SK-N-SH treated with all-trans-retinoic acid at 6 μM for 48 hours (cell line): ENCODE measurements around the gene FAM234B.

ENCODE experiments used
- ATAC-seq: fragments of 200-7000 bp; cut with Tn5 transposase; 3 replicates; pipeline ENCODE4 v1.9.1; 2020; ENCODE audit warnings: mild to moderate bottlenecking, moderate library complexity
- ARNTL ChIP-seq: fragments of 450-650 bp; formaldehyde crosslinking; IDR thresholded peaks from 2 replicates; pipeline ENCODE4 v1.5.0; 2020; ENCODE audit warnings: low read depth, mild to moderate bottlenecking, moderate library complexity, borderline replicate concordance
- BACH2 ChIP-seq: fragments of 250-450 bp; sonication (Bioruptor Pico); IDR thresholded peaks from 2 replicates; pipeline ENCODE4 v1.9.0; 2021; ENCODE audit warnings: mild to moderate bottlenecking, borderline replicate concordance
- CSDC2 ChIP-seq: fragments of 250-450 bp; sonication (Bioruptor Pico); IDR thresholded peaks from 2 replicates; pipeline ENCODE4 v1.5.0; 2020; ENCODE audit warnings: mild to moderate bottlenecking, moderate library complexity
- ESRRG ChIP-seq: fragments of 250-450 bp; sonication (Bioruptor Pico); IDR thresholded peaks from 2 replicates; pipeline ENCODE4 v1.6.1; 2021; ENCODE audit warnings: mild to moderate bottlenecking
- GLIS3 ChIP-seq: fragments of 250-450 bp; sonication (Bioruptor Pico); IDR thresholded peaks from 2 replicates; pipeline ENCODE4 v1.5.0; 2020; ENCODE audit warnings: mild to moderate bottlenecking, moderate library complexity
- ISL1 ChIP-seq: fragments of 250-450 bp; sonication (Bioruptor Pico); IDR thresholded peaks from 2 replicates; pipeline ENCODE4 v2.1.2; 2022; ENCODE audit warnings: mild to moderate bottlenecking, moderate library complexity
- OSR1 ChIP-seq: fragments of 250-450 bp; sonication (Bioruptor Pico); IDR thresholded peaks from 2 replicates; pipeline ENCODE4 v1.8.0; 2022; ENCODE audit warnings: moderate library complexity, mild to moderate bottlenecking, inconsistent platforms
- PPARA ChIP-seq: fragments of 250-450 bp; sonication (Bioruptor Pico); IDR thresholded peaks from 2 replicates; pipeline ENCODE4 v1.5.0; 2020; ENCODE audit warnings: mild to moderate bottlenecking, borderline replicate concordance
- TCF4 ChIP-seq: fragments of 250-450 bp; sonication (Bioruptor Pico); IDR thresholded peaks from 2 replicates; pipeline ENCODE4 v1.8.0; 2021; ENCODE audit warnings: mild to moderate bottlenecking, moderate library complexity, borderline replicate concordance
- TOX ChIP-seq: fragments of 250-450 bp; sonication (Bioruptor Pico); IDR thresholded peaks from 2 replicates; pipeline ENCODE4 v1.8.0; 2021; ENCODE audit warnings: mild to moderate bottlenecking, moderate library complexity, borderline replicate concordance
- ZC3H10 ChIP-seq: fragments of 250-450 bp; sonication (Bioruptor Pico); IDR thresholded peaks from 2 replicates; pipeline ENCODE4 v1.5.1; 2021; ENCODE audit warnings: mild to moderate bottlenecking, moderate library complexity
- ZFP3 ChIP-seq: fragments of 250-450 bp; sonication (Bioruptor Pico); IDR thresholded peaks from 2 replicates; pipeline ENCODE4 v1.5.0; 2020; ENCODE audit warnings: mild to moderate bottlenecking, moderate library complexity
- ZFP30 ChIP-seq: fragments of 450-650 bp; formaldehyde crosslinking; IDR thresholded peaks from 2 replicates; pipeline ENCODE4 v1.5.0; 2022; ENCODE audit warnings: mild to moderate bottlenecking, moderate library complexity
- ZNF565 ChIP-seq: fragments of 450-650 bp; formaldehyde crosslinking; conservative IDR thresholded peaks from 2 replicates; pipeline ENCODE4 v1.5.0; 2020; ENCODE audit warnings: low read depth, mild to moderate bottlenecking, moderate library complexity
- ZNF8 ChIP-seq: fragments of 450-650 bp; formaldehyde crosslinking; IDR thresholded peaks from 2 replicates; pipeline ENCODE4 v1.5.0; 2020; ENCODE audit warnings: mild to moderate bottlenecking, moderate library complexity
- TF ChIP-seq, protein P1 (sequence below): fragments of 250-450 bp; sonication (Bioruptor Pico); IDR thresholded peaks from 2 replicates; pipeline ENCODE4 v1.5.1; 2020; ENCODE audit warnings: low read depth, mild to moderate bottlenecking, moderate library complexity
- TF ChIP-seq, protein P2 (sequence below): fragments of 250-450 bp; sonication (Bioruptor Pico); IDR thresholded peaks from 2 replicates; pipeline ENCODE4 v1.5.1; 2021; ENCODE audit warnings: mild to moderate bottlenecking, moderate library complexity
- TF ChIP-seq, protein P3 (sequence below): fragments of 250-450 bp; sonication (Bioruptor Pico); IDR thresholded peaks from 2 replicates; pipeline ENCODE4 v1.8.0; 2021; ENCODE audit warnings: low read depth, mild to moderate bottlenecking, moderate library complexity, borderline replicate concordance
- TF ChIP-seq, protein P4 (sequence below): fragments of 250-450 bp; sonication (Bioruptor Pico); IDR thresholded peaks from 2 replicates; pipeline ENCODE4 v1.8.0; 2020; ENCODE audit warnings: mild to moderate bottlenecking, moderate library complexity, borderline replicate concordance

The FAM234B gene

DNA sequence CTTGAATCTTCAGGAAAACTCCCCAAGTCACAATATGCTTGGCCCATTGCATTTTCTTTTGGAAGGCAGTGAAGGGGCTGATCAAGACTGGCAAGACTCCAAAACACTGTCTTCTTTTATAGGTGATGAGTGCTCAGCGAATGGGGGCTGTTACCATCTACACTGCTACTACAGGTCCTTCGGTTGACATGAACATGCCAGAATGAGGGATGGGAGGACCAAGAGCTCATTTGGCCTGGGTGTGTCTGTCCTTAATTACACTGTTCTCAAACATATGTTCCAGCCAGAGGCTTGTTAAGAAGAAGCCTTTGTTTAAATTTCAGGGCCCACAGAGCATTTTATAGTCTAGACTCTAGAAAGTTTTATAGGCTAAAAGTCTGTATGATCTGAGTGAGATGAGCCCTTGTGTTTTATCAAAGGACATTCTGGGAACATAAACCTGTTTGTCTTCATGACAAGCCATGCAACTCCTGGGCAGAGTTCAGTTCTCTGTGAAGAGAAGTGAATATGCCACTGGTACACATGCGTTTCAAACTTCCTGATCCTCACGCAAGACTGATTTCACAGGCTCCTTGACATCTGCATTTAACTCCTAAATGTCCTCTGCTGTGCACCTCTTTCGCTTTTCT lies 4.7 kb upstream of the FAM234B start:
- TF ChIP-seq, protein P1, sequence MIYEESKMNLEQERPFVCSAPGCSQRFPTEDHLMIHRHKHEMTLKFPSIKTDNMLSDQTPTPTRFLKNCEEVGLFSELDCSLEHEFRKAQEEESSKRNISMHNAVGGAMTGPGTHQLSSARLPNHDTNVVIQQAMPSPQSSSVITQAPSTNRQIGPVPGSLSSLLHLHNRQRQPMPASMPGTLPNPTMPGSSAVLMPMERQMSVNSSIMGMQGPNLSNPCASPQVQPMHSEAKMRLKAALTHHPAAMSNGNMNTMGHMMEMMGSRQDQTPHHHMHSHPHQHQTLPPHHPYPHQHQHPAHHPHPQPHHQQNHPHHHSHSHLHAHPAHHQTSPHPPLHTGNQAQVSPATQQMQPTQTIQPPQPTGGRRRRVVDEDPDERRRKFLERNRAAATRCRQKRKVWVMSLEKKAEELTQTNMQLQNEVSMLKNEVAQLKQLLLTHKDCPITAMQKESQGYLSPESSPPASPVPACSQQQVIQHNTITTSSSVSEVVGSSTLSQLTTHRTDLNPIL = no peak
- TF ChIP-seq GLIS3 (CRISPR knock-in tag) (no peak), ISL1 (CRISPR knock-in tag) (no peak), ESRRG (no peak), ZFP3 (CRISPR knock-in tag) (no peak), ARNTL (CRISPR knock-in tag) (no peak), PPARA (CRISPR knock-in tag) (no peak), TCF4 (no peak), CSDC2 (no peak), BACH2 (CRISPR knock-in tag) (no peak), ZNF565 (CRISPR knock-in tag) (no peak)
- TF ChIP-seq, protein P2, sequence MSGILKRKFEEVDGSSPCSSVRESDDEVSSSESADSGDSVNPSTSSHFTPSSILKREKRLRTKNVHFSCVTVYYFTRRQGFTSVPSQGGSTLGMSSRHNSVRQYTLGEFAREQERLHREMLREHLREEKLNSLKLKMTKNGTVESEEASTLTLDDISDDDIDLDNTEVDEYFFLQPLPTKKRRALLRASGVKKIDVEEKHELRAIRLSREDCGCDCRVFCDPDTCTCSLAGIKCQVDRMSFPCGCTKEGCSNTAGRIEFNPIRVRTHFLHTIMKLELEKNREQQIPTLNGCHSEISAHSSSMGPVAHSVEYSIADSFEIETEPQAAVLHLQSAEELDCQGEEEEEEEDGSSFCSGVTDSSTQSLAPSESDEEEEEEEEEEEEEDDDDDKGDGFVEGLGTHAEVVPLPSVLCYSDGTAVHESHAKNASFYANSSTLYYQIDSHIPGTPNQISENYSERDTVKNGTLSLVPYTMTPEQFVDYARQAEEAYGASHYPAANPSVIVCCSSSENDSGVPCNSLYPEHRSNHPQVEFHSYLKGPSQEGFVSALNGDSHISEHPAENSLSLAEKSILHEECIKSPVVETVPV (CRISPR knock-in tag) = no peak
- TF ChIP-seq, protein P3, sequence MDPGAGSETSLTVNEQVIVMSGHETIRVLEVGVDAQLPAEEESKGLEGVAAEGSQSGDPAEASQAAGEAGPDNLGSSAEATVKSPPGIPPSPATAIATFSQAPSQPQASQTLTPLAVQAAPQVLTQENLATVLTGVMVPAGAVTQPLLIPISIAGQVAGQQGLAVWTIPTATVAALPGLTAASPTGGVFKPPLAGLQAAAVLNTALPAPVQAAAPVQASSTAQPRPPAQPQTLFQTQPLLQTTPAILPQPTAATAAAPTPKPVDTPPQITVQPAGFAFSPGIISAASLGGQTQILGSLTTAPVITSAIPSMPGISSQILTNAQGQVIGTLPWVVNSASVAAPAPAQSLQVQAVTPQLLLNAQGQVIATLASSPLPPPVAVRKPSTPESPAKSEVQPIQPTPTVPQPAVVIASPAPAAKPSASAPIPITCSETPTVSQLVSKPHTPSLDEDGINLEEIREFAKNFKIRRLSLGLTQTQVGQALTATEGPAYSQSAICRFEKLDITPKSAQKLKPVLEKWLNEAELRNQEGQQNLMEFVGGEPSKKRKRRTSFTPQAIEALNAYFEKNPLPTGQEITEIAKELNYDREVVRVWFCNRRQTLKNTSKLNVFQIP = no peak
- ATAC-seq = no peak

DNA sequence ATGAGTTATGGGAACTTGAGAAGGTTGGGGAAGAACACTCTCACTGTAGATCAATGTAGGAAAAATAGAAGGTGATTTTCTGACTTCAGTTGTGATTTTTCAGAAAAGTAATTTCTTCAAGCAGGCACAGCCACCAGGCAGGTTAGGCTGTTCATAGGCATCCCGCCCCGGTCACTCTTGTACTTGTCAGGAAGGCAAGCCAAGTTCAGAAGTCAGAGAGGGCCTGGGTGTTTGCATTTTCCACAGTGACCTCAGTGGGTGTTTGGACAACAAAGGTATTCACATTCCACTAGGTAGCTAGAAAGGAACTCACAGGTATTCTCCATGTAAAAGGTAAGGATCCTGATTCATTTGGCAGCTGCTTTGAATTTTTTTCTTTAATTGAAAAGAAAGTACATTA lies 3.0 kb upstream of the FAM234B start:
- TF ChIP-seq TOX (no peak), ZFP3 (CRISPR knock-in tag) (no peak), ISL1 (CRISPR knock-in tag) (no peak)
- TF ChIP-seq, protein P2 (CRISPR knock-in tag) = no peak
- no peak for ATAC-seq

DNA sequence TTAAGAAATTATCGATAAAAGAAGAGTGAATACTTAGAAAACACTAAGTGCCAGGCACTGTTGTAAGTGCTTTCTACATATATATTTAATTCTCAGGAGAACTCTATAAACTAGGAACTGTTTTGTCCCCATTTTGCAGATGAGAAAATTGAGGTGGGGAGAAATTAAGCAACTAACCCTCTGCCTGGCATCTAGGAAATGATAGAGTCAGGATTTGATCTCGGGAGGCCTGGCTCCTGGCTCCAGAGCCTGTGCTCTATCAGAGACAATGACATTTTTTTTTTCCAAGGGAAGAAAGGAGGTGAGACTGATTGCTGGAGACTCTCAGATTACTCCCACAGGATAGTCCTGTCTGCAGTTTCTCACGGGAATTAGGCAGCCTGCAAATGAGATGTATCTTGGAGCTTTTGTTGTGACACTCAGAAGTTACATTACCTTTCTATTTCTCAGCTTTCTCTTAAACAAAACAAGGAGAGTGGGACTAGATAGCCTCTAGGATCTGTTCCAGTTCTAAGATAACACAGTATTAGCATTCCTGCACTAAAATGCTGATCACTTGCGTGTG lies 1.4 kb upstream of the FAM234B start:
- TF ChIP-seq ZFP3 (CRISPR knock-in tag) = no peak
- no peak for TF ChIP-seq ESRRG
- TF ChIP-seq CSDC2 = no peak
- TF ChIP-seq, protein P3 = no peak
- TF ChIP-seq PPARA (CRISPR knock-in tag) = no peak
- no peak for TF ChIP-seq GLIS3 (CRISPR knock-in tag)
- TF ChIP-seq OSR1 (CRISPR knock-in tag) = no peak
- TF ChIP-seq, protein P4, sequence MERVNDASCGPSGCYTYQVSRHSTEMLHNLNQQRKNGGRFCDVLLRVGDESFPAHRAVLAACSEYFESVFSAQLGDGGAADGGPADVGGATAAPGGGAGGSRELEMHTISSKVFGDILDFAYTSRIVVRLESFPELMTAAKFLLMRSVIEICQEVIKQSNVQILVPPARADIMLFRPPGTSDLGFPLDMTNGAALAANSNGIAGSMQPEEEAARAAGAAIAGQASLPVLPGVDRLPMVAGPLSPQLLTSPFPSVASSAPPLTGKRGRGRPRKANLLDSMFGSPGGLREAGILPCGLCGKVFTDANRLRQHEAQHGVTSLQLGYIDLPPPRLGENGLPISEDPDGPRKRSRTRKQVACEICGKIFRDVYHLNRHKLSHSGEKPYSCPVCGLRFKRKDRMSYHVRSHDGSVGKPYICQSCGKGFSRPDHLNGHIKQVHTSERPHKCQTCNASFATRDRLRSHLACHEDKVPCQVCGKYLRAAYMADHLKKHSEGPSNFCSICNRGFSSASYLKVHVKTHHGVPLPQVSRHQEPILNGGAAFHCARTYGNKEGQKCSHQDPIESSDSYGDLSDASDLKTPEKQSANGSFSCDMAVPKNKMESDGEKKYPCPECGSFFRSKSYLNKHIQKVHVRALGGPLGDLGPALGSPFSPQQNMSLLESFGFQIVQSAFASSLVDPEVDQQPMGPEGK (CRISPR knock-in tag) = no peak
- TF ChIP-seq TCF4 = no peak
- TF ChIP-seq TOX = no peak
- no peak for TF ChIP-seq ZNF8
- no peak for ATAC-seq

DNA sequence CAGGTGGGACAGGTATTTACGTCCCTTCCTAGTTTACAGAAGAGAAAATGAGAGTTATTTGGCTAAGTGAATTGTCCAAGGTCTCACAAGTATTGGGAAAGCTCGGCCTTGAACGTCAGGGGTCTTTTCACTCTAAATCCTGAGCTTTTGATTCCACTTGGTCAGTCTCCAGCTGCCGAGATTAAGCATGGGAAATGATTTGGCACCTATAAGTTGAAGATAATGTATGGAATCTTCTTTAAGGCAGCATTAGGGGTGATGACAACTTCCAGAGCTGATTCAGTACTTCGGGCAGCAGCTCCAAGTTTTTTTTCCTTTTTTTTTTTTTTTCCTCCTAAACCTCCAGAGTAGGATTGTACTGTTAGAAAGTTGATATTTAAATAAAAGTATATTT lies 722 bp downstream of the FAM234B start:
- TF ChIP-seq ZFP3 (CRISPR knock-in tag) = no peak
- TF ChIP-seq ESRRG = no peak
- no peak for TF ChIP-seq ISL1 (CRISPR knock-in tag)
- TF ChIP-seq, protein P1 = no peak
- TF ChIP-seq ZFP30 (CRISPR knock-in tag) = no peak
- TF ChIP-seq, protein P4 (CRISPR knock-in tag) = no peak
- TF ChIP-seq, protein P3 = no peak
- TF ChIP-seq ZC3H10 (CRISPR knock-in tag) = no peak
- ATAC-seq = peak; percentile 54
